HepG2 (cell line): ENCODE data around the gene NFE2L1. TPM values are rescaled to one million over a fixed set of nuclear protein-coding genes. Genes with fewer than 3 reads are reported as not detected.

Experiments
- ATAC-seq: fragments of 200-7000 bp; cut with Tn5 transposase; 3 replicates; pipeline ENCODE4 v1.9.1; 2020; ENCODE audit warnings: mild to moderate bottlenecking, moderate library complexity
- BruUV-seq: library from RNA; stranded (reverse); fragments of 400-500 nt; replicated peaks from 2 replicates; lab custom pipeline; 2021; lab: Mats Ljungman, UMichigan
- CTCF ChIA-PET: fragments of 300-600 bp; formaldehyde crosslinking; extraction: SDS; loops from one replicate; lab custom pipeline; 2021; ENCODE audit warnings: low total read pairs, inconsistent platforms, low intra/inter-chr PET ratio; lab: Yijun Ruan, JAX
- POLR2A ChIA-PET: fragments of 350-600 bp; sonication (Branson Sonifier 250); formaldehyde crosslinking; loops from one replicate; lab custom pipeline; 2020; ENCODE audit warnings: antibody characterized with exemption, inconsistent platforms; lab: Yijun Ruan, JAX
- DNase-seq: peaks from one replicate; pipeline ENCODE4 v3.0.0-alpha.2; 2015; ENCODE audit warnings: low spot score
- FAIRE-seq: peaks from 3 replicates; lab custom pipeline; 2011; peaks lifted over from hg19 to GRCh38; lab: Jason Lieb, UNC
- H2AFZ ChIP-seq: one replicate; pipeline ENCODE4 v1.6.1; 2011; ENCODE audit warnings: low read length, inconsistent platforms
- H3K27ac ChIP-seq: fragments of 300-600 bp; 3 replicates; pipeline ENCODE4 v1.8.0; 2011; ENCODE audit warnings: mixed run types, mild to moderate bottlenecking, mixed read lengths, low read length, inconsistent platforms; ENCODE audit not compliant: insufficient read depth; ENCODE audit errors: extremely low read length
- H3K27me3 ChIP-seq, 2 experiments: fragments of 200-600 bp in 1 of 2; 2 replicates in 1 of 2; 3 replicates in 1 of 2; pipeline versions ENCODE4 v1.6.0 to v1.8.0; 2011; ENCODE audit warnings: low read length in 2 of 2, mild to moderate bottlenecking in 2 of 2, moderate library complexity in 2 of 2, inconsistent platforms in 1 of 2; ENCODE audit not compliant: insufficient read depth in 2 of 2, control insufficient read depth in 1 of 2
- H3K36me3 ChIP-seq, 2 experiments: fragments of 200-600 bp in 1 of 2; replicated peaks in 1 of 2; 2 replicates in 1 of 2; 3 replicates in 1 of 2; pipeline versions ENCODE4 v1.5.1 to v1.8.0; 2011; ENCODE audit warnings: low read length in 2 of 2, inconsistent platforms in 1 of 2; ENCODE audit not compliant: insufficient read depth in 2 of 2, control insufficient read depth in 1 of 2
- H3K4me1 ChIP-seq: 2 replicates; pipeline ENCODE4 v1.5.1; 2012; ENCODE audit warnings: low read length, inconsistent platforms; ENCODE audit not compliant: insufficient read depth
- H3K4me2 ChIP-seq: 2 replicates; pipeline ENCODE4 v1.6.0; 2011; ENCODE audit warnings: low read depth, low read length, inconsistent platforms
- H3K4me3 ChIP-seq, 3 experiments: fragments of 200-600 bp in 1 of 3; sonication (generic), shearing (Covaris generic) in 1 of 3; replicated peaks in 1 of 3; 2 replicates each; pipeline ENCODE4 v1.5.1; 2011 to 2016; ENCODE audit warnings: low read length in 3 of 3, inconsistent platforms in 2 of 3, low read depth in 2 of 3, mild to moderate bottlenecking in 2 of 3, control low read depth in 1 of 3, mixed read lengths in 1 of 3; ENCODE audit not compliant: insufficient read depth in 1 of 3
- H3K79me2 ChIP-seq: one replicate; pipeline ENCODE4 v1.6.1; 2011; ENCODE audit warnings: low read length, inconsistent platforms; ENCODE audit not compliant: insufficient read depth
- H3K9ac ChIP-seq: 2 replicates; pipeline ENCODE4 v1.6.0; 2011; ENCODE audit warnings: mild to moderate bottlenecking, low read depth, low read length, inconsistent platforms; ENCODE audit not compliant: insufficient read depth
- H3K9me3 ChIP-seq: 2 replicates; pipeline ENCODE4 v1.5.1; 2012; ENCODE audit warnings: mild to moderate bottlenecking, low read length
- H4K20me1 ChIP-seq: 2 replicates; pipeline ENCODE4 v1.6.0; 2011; ENCODE audit warnings: inconsistent platforms, mild to moderate bottlenecking, low read length, moderate library complexity; ENCODE audit not compliant: insufficient read depth
- ARID2 ChIP-seq: sonication (generic); formaldehyde crosslinking; IDR thresholded peaks from 2 replicates; pipeline ENCODE4 v1.8.1; 2022; ENCODE audit warnings: mild to moderate bottlenecking, missing genetic modification reagents, borderline replicate concordance
- CREBL2 ChIP-seq: sonication (generic); formaldehyde crosslinking; IDR thresholded peaks from 2 replicates; pipeline ENCODE4 v1.8.1; 2023; ENCODE audit warnings: missing genetic modification reagents, mild to moderate bottlenecking, borderline replicate concordance
- EZH2 ChIP-seq: conservative IDR thresholded peaks from 2 replicates; pipeline ENCODE4 v1.6.1; 2012; ENCODE audit warnings: mild to moderate bottlenecking, low read depth, low read length, moderate library complexity
- KDM4B ChIP-seq: sonication (generic); formaldehyde crosslinking; IDR thresholded peaks from 2 replicates; pipeline ENCODE4 v1.4.0; 2020; ENCODE audit warnings: missing genetic modification reagents
- SIX1 ChIP-seq: sonication (generic); formaldehyde crosslinking; IDR thresholded peaks from 2 replicates; pipeline ENCODE4 v1.4.0; 2020; ENCODE audit warnings: missing genetic modification reagents, borderline replicate concordance
- ZBTB2 ChIP-seq: sonication (generic); formaldehyde crosslinking; IDR thresholded peaks from 2 replicates; pipeline ENCODE4 v1.8.0; 2022; ENCODE audit warnings: low read depth, missing genetic modification reagents
- ZFP82 ChIP-seq: sonication (generic); formaldehyde crosslinking; IDR thresholded peaks from 2 replicates; pipeline ENCODE4 v1.5.1; 2020; ENCODE audit warnings: mild to moderate bottlenecking, missing genetic modification reagents, borderline replicate concordance
- ZNF280D ChIP-seq: sonication (generic); formaldehyde crosslinking; IDR thresholded peaks from 2 replicates; pipeline ENCODE4 v1.5.1; 2020; ENCODE audit warnings: mild to moderate bottlenecking, missing genetic modification reagents
- ZNF512 ChIP-seq: sonication (generic); formaldehyde crosslinking; IDR thresholded peaks from 2 replicates; pipeline ENCODE4 v1.4.0; 2020; ENCODE audit warnings: mild to moderate bottlenecking, missing genetic modification reagents
- WGBS: methylation state at CpG from one replicate; pipeline ENCODE4 v1.1.6; 2017; ENCODE audit warnings: low lambda C conversion rate; 5-methylcytosine and 5-hydroxymethylcytosine counted together
- in situ Hi-C: cut with HindIII; loops from 2 replicates; pipeline ENCODE4 v1.10.0; 2017; ENCODE audit warnings: low pct_unique_long_range_greater_than_20kb; ENCODE audit not compliant: extremely low pct_ligation_motif_present
- intact Hi-C: fragments of 100-400 bp; cut with micrococcal nuclease; formaldehyde crosslinking; loops from one replicate; pipeline ENCODE4 v1.10.0; 2022; ENCODE audit not compliant: unreplicated experiment
- polyA plus RNA-seq, 8 experiments: library from polyadenylated mRNA; depleted of rRNA in 3 of 8; stranded (reverse) in 7 of 8; unstranded in 1 of 8; fragments of >200 nt; fragmentation: Illumina TruSeq in 4 of 8; extraction: Trizol in 4 of 8; gene quantifications; 2 replicates each; pipeline versions ENCODE4 v1.2.1 to v1.2.3, GENCODE V29; 2011 to 2016; ENCODE audit warnings: low read depth in 4 of 8, missing spikeins in 1 of 8, mixed read lengths in 1 of 8; ENCODE audit not compliant: insufficient read depth in 1 of 8
- total RNA-seq, 5 experiments: library from RNA; depleted of rRNA; stranded (reverse); fragments of >200 nt; fragmentation: Illumina TruSeq; extraction: Trizol; gene quantifications; 2 replicates each; pipeline ENCODE4 v1.2.3, GENCODE V29; 2016; ENCODE audit warnings: low read depth in 1 of 5

NFE2L1 gene
- total and polyA plus RNA-seq, 2 of the 13 experiments (the other 11 are each of a cell fraction or from before 2014, with no cell fraction given): 67.0 to 234 TPM

GRCh38 chr17:48010193-48010592 is 38.0 kb upstream of the NFE2L1 start:
- Histone ChIP-seq H3K4me1 (peaks cover 23% of the 10 kb centered on the region), H3K4me3 (no peak overlapping the region), H3K36me3 (no peaks in the 10 kb centered on the region), H4K20me1 (no peaks in the 10 kb centered on the region; the same call in 1 of the 2 replicates), H3K27ac (no peak overlapping the region), H2AFZ (no peak overlapping the region), H3K4me2 (no peak overlapping the region), H3K9ac (no peak overlapping the region), H3K9me3 (no peaks in the 10 kb centered on the region), H3K27me3 (peaks cover 11 to 64% of the 10 kb centered on the region in 2 experiments; a peak in 4 of 5 replicates), H3K79me2 (no peaks in the 10 kb centered on the region)
- BruUV-seq: no TSS peak
- CTCF ChIA-PET: no interaction called here
- TF ChIP-seq ZBTB2 (no peak), ZFP82 (no peak), CREBL2 (CRISPR knock-in tag) (no peak)
- ATAC-seq (no peak), DNase-seq (no peak), FAIRE-seq (no peak)
- intact Hi-C loops: no loop called here
- in situ Hi-C loops: no loop called here
- WGBS: 37% methylated on average over 3 of the region's 3 CpGs
- POLR2A ChIA-PET: no interaction called here

GRCh38 chr17:48011405-48012150 is 36.6 kb upstream of the NFE2L1 start:
- in situ Hi-C loops (no loop called here), intact Hi-C loops (no loop called here)
- no peaks in the 10 kb centered on the region for H3K36me3 ChIP-seq
- POLR2A ChIA-PET: interaction anchor here (0.8 to 1.0 kb wide), 2 partner anchors 41 to 55 kb away, joined by 3 read pairs; partner anchors contain the start of gene CDK5RAP3
- H3K4me1 ChIP-seq: peaks cover 23% of the 10 kb centered on the region
- CTCF ChIA-PET: interaction anchor here (0.8 to 1.7 kb wide), 2 partner anchors 62 to 63 kb away, joined by 4 read pairs; no protein-coding TSS in a partner anchor
- H3K9me3 ChIP-seq: no peaks in the 10 kb centered on the region
- peaks cover 10 to 56% of the 10 kb centered on the region in 2 experiments; a peak in 4 of 5 replicates for H3K27me3 ChIP-seq
- no peaks in the 10 kb centered on the region for H3K79me2 ChIP-seq
- DNase-seq: peak; percentile 38
- 5% methylated on average over 20 of the region's 23 CpGs for WGBS
- no TSS peak for BruUV-seq
- H4K20me1 ChIP-seq: no peaks in the 10 kb centered on the region; the same call in 1 of the 2 replicates
- H3K9ac ChIP-seq: no peak overlapping the region
- no peak overlapping the region for H2AFZ ChIP-seq
- H3K4me3 ChIP-seq: peak overlapping the region in 2 of 3 experiments; percentile 24 to 58; a peak in 3 of 6 replicates
- peak overlapping the region; percentile 75 for H3K4me2 ChIP-seq
- H3K27ac ChIP-seq: no peak overlapping the region
- peak; percentile 92 for FAIRE-seq
- ATAC-seq: peak; percentile 70
- TF ChIP-seq EZH2: peak; percentile 72
- no peak for TF ChIP-seq ZNF280D (CRISPR knock-in tag)
- TF ChIP-seq ARID2 (CRISPR knock-in tag): no peak
- peak; percentile 87; the same call in 1 of the 2 replicates for TF ChIP-seq ZNF512 (CRISPR knock-in tag)
- TF ChIP-seq KDM4B (CRISPR knock-in tag): no peak
- TF ChIP-seq SIX1 (CRISPR knock-in tag): no peak
